Hepatocyte (in vitro differentiated cells): ENCODE data around the gene MUC20. TPM values are rescaled to one million over a fixed set of nuclear protein-coding genes. Genes with fewer than 3 reads are reported as not detected.
"Not testable (repeated sequence)": the region's sequence is repeated elsewhere in the genome, so short reads cannot be mapped to it uniquely, and the experiment has no call there.

Experiments used
- DNase-seq: peaks from one replicate; pipeline ENCODE4 v3.0.0-alpha.2; 2016; ENCODE audit warnings: low spot score
- H2AFZ ChIP-seq: fragments of 200-600 bp; sonication (generic); 2 replicates; pipeline ENCODE4 v1.6.0; 2016; ENCODE audit warnings: antibody characterized with exemption, mild to moderate bottlenecking
- H3K27ac ChIP-seq: fragments of 200-600 bp; sonication (generic); 2 replicates; pipeline ENCODE4 v1.5.1; 2016; ENCODE audit warnings: mild to moderate bottlenecking
- H3K27me3 ChIP-seq: fragments of 200-600 bp; sonication (generic); 2 replicates; pipeline ENCODE4 v1.6.1; 2016
- H3K36me3 ChIP-seq: fragments of 200-600 bp; sonication (generic); replicated peaks from 2 replicates; pipeline ENCODE4 v1.5.1; 2016; ENCODE audit warnings: low read depth; ENCODE audit not compliant: insufficient read depth
- H3K4me1 ChIP-seq: fragments of 200-600 bp; sonication (generic); 2 replicates; pipeline ENCODE4 v1.5.1; 2016; ENCODE audit warnings: mild to moderate bottlenecking, moderate library complexity; ENCODE audit not compliant: insufficient read depth
- H3K4me2 ChIP-seq: fragments of 200-600 bp; sonication (generic); 2 replicates; pipeline ENCODE4 v1.6.0; 2016
- H3K4me3 ChIP-seq: fragments of 200-600 bp; sonication (generic); 2 replicates; pipeline ENCODE4 v1.5.1; 2016; ENCODE audit warnings: mild to moderate bottlenecking
- H3K79me2 ChIP-seq: fragments of 200-600 bp; sonication (generic); 2 replicates; pipeline ENCODE4 v1.6.0; 2017; ENCODE audit warnings: mild to moderate bottlenecking
- H3K9me2 ChIP-seq: fragments of 200-600 bp; sonication (generic); replicated peaks from 2 replicates; pipeline ENCODE4 v1.6.0; 2017; ENCODE audit warnings: mild to moderate bottlenecking; ENCODE audit not compliant: insufficient read depth
- H3K9me3 ChIP-seq: fragments of 200-600 bp; sonication (generic); 2 replicates; pipeline ENCODE4 v1.5.1; 2016; ENCODE audit warnings: low read depth, mild to moderate bottlenecking
- H4K20me1 ChIP-seq: fragments of 200-600 bp; sonication (generic); 2 replicates; pipeline ENCODE4 v1.6.0; 2016; ENCODE audit warnings: mild to moderate bottlenecking; ENCODE audit not compliant: insufficient read depth, poor library complexity, severe bottlenecking
- CTCF ChIP-seq: fragments of 200-600 bp; sonication (generic); IDR thresholded peaks from 2 replicates; pipeline ENCODE4 v1.5.1; 2016; ENCODE audit warnings: antibody characterized with exemption, mild to moderate bottlenecking; ENCODE audit not compliant: poor library complexity
- EZH2 ChIP-seq: fragments of 200-600 bp; sonication (generic); IDR thresholded peaks from 2 replicates; pipeline ENCODE4 v1.6.1; 2016; ENCODE audit warnings: antibody characterized with exemption, mild to moderate bottlenecking, borderline replicate concordance
- EZH2phosphoT487 ChIP-seq: fragments of 200-600 bp; sonication (generic); IDR thresholded peaks from one replicate; pipeline ENCODE4 v1.6.1; 2018; ENCODE audit warnings: antibody characterized with exemption, mild to moderate bottlenecking, low read depth, moderate library complexity; ENCODE audit not compliant: unreplicated experiment, severe bottlenecking
- WGBS: methylation state at CpG from one replicate; pipeline ENCODE4 v1.1.6; 2016; ENCODE audit warnings: low lambda C conversion rate; ENCODE audit errors: missing lambda C conversion rate; 5-methylcytosine and 5-hydroxymethylcytosine counted together
- polyA plus RNA-seq: library from polyadenylated mRNA; unstranded; fragments of >200 nt; fragmentation: Nextera tagmentation; extraction: Ambion mirVana; gene quantifications from 2 replicates; pipeline ENCODE4 v1.2.1, GENCODE V29; 2016
- total RNA-seq: library from RNA; depleted of rRNA; stranded (reverse); fragments of >200 nt; gene quantifications from 2 replicates; pipeline ENCODE4 v1.2.3, GENCODE V29; 2014

Gene MUC20
- total and polyA plus RNA-seq, 2 experiments from 2014 or later, result 4.5 to 8.2 TPM

- H3K36me3 ChIP-seq, result no peaks in the 10 kb centered on the region
- H3K4me3 ChIP-seq, result no peak overlapping the region
- no peak overlapping the region for H3K4me2 ChIP-seq
- no peaks in the 10 kb centered on the region for H3K9me2 ChIP-seq
- no peak for DNase-seq
- H3K79me2 ChIP-seq, result no peaks in the 10 kb centered on the region
- no peaks in the 10 kb centered on the region for H3K9me3 ChIP-seq
- WGBS, result 84% methylated on average over 4 of the region's 4 CpGs
- no peaks in the 10 kb centered on the region for H3K4me1 ChIP-seq
- no peak overlapping the region for H3K27ac ChIP-seq
- no peak overlapping the region for H2AFZ ChIP-seq
- TF ChIP-seq EZH2 (no peak), EZH2phosphoT487 (no peak), CTCF (no peak)
- peaks cover 4% of the 10 kb centered on the region for H3K27me3 ChIP-seq
- no peaks in the 10 kb centered on the region for H4K20me1 ChIP-seq
Observed at GRCh38 chr3:195744437-195744836, 23.7 kb downstream of the MUC20 start.

GRCh38 chr3:195746346-195746745 lies 25.6 kb downstream of the MUC20 start:
- WGBS, result 84% methylated on average over 8 of the region's 8 CpGs
- Histone ChIP-seq H3K36me3 (no peaks in the 10 kb centered on the region), H3K79me2 (no peaks in the 10 kb centered on the region), H3K4me1 (no peaks in the 10 kb centered on the region), H3K4me2 (no peak overlapping the region), H3K27me3 (peaks cover 4% of the 10 kb centered on the region), H4K20me1 (no peaks in the 10 kb centered on the region), H3K9me2 (no peaks in the 10 kb centered on the region), H3K9me3 (no peaks in the 10 kb centered on the region), H3K27ac (no peak overlapping the region), H3K4me3 (no peak overlapping the region), H2AFZ (no peak overlapping the region)
- no peak for DNase-seq
- no peak for TF ChIP-seq EZH2
- no peak for TF ChIP-seq EZH2phosphoT487
- TF ChIP-seq CTCF, result no peak

- Histone ChIP-seq H4K20me1 (no peaks in the 10 kb centered on the region), H3K4me1 (no peaks in the 10 kb centered on the region), H3K27ac (no peak overlapping the region), H3K9me2 (no peaks in the 10 kb centered on the region), H3K79me2 (no peaks in the 10 kb centered on the region), H3K36me3 (no peaks in the 10 kb centered on the region), H3K4me2 (no peak overlapping the region), H3K9me3 (no peaks in the 10 kb centered on the region), H3K4me3 (no peak overlapping the region), H2AFZ (no peak overlapping the region), H3K27me3 (peaks cover 4% of the 10 kb centered on the region)
- WGBS, result 96% methylated on average over 9 of the region's 9 CpGs
- TF ChIP-seq CTCF (no peak), EZH2phosphoT487 (no peak), EZH2 (no peak)
- no peak for DNase-seq
Observed at GRCh38 chr3:195746751-195747150, 26.0 kb downstream of the MUC20 start.

- Histone ChIP-seq H3K4me1 (no peaks in the 10 kb centered on the region), H3K27me3 (no peaks in the 10 kb centered on the region), H3K4me2 (no peak overlapping the region), H3K9me3 (no peaks in the 10 kb centered on the region), H3K79me2 (no peaks in the 10 kb centered on the region), H3K9me2 (no peaks in the 10 kb centered on the region), H3K36me3 (no peaks in the 10 kb centered on the region), H2AFZ (no peak overlapping the region), H3K4me3 (no peak overlapping the region), H3K27ac (no peak overlapping the region), H4K20me1 (no peaks in the 10 kb centered on the region)
- WGBS, result 95% methylated on average over 11 of the region's 11 CpGs
- no peak for DNase-seq
- TF ChIP-seq EZH2phosphoT487 (no peak), EZH2 (no peak), CTCF (no peak)
Observed at GRCh38 chr3:195748661-195749060, 27.9 kb downstream of the MUC20 start.

- H3K27ac ChIP-seq, DNase-seq, H3K9me2 ChIP-seq, H3K9me3 ChIP-seq, H3K36me3 ChIP-seq, H3K4me3 ChIP-seq, H2AFZ ChIP-seq, H3K4me1 ChIP-seq, H3K4me2 ChIP-seq, H4K20me1 ChIP-seq, H3K27me3 ChIP-seq, H3K79me2 ChIP-seq: not testable (repeated sequence)
- WGBS, result 92% methylated on average over 5 of the region's 5 CpGs
Observed at GRCh38 chr3:195749101-195749500, 28.3 kb downstream of the MUC20 start.
